ENCODE data around the gene ADAM33. TPM values are rescaled to one million over a fixed set of nuclear protein-coding genes. Genes with fewer than 3 reads are reported as not detected.

Gene ADAM33
- total and polyA plus RNA-seq, 2 of the 13 experiments (the other 11 are each of a cell fraction or from before 2014, with no cell fraction given): not detected

- no peak for TF ChIP-seq ZNF280B (CRISPR knock-in tag; IDR thresholded peaks at IDR 0.05; ENCODE audit: borderline replicate concordance)
- TF ChIP-seq KDM2A (CRISPR knock-in tag; IDR thresholded peaks at IDR 0.05; ENCODE audit: borderline replicate concordance, low read depth): 0 out of 2 replicates have a peak, but pooled peaks have one; percentile 33
- 0 out of 2 replicates have a peak, but pooled peaks have one; percentile 27 for TF ChIP-seq KDM3A (CRISPR knock-in tag; IDR thresholded peaks at IDR 0.05; ENCODE audit: low read depth)
- TF ChIP-seq ATF3 (CRISPR knock-in tag; IDR thresholded peaks at IDR 0.05): no peak
- TF ChIP-seq BHLHE40 (IDR thresholded peaks at IDR 0.05; ENCODE audit: low read length): no peak
- TF ChIP-seq ZBTB21 (CRISPR knock-in tag; IDR thresholded peaks at IDR 0.05): no peak
- no peak for TF ChIP-seq NAIF1 (CRISPR knock-in tag; IDR thresholded peaks at IDR 0.05; ENCODE audit: borderline replicate concordance)
- TF ChIP-seq ZNF512 (CRISPR knock-in tag; IDR thresholded peaks at IDR 0.05): no peak
- TF ChIP-seq ZNF784 (CRISPR knock-in tag; IDR thresholded peaks at IDR 0.05; ENCODE audit: borderline replicate concordance): no peak
- TF ChIP-seq ZBTB2 (CRISPR knock-in tag; IDR thresholded peaks at IDR 0.05; ENCODE audit: low read depth): no peak
- 0 out of 2 replicates have a peak, but pooled peaks have one; percentile 56 for TF ChIP-seq CHCHD3 (CRISPR knock-in tag; IDR thresholded peaks at IDR 0.05)
- 0 out of 2 replicates have a peak, but pooled peaks have one; percentile 24 for TF ChIP-seq GABPB1 (CRISPR knock-in tag; IDR thresholded peaks at IDR 0.05)
- TF ChIP-seq POGK (CRISPR knock-in tag; conservative IDR thresholded peaks at IDR 0.05): 0 out of 2 replicates have a peak, but pooled peaks have one; percentile 37
- TF ChIP-seq MTF2 (CRISPR knock-in tag; IDR thresholded peaks at IDR 0.05; ENCODE audit: borderline replicate concordance): peak; percentile 85
- no peak for TF ChIP-seq NCOA1 (CRISPR knock-in tag; IDR thresholded peaks at IDR 0.05)
- TF ChIP-seq ZNF138 (CRISPR knock-in tag; IDR thresholded peaks at IDR 0.05; ENCODE audit: low read depth): no peak
- no peak for TF ChIP-seq PBX2 (CRISPR knock-in tag; IDR thresholded peaks at IDR 0.05)
- TF ChIP-seq ZNF883 (CRISPR knock-in tag; IDR thresholded peaks at IDR 0.05; ENCODE audit: not compliant biosample characterization): peak; percentile 22
- TF ChIP-seq DPF2 (CRISPR knock-in tag; IDR thresholded peaks at IDR 0.05; ENCODE audit: borderline replicate concordance, low read depth): no peak
- TF ChIP-seq NR2F2 (IDR thresholded peaks at IDR 0.05; ENCODE audit: borderline replicate concordance, low read depth): no peak
These were observed 9.2 kb downstream of the ADAM33 start (continued) for GRCh38 chr20:3672547-3673171.
